Karpas-422 (cell line): ENCODE data around the gene C16orf92. TPM values are rescaled to one million over a fixed set of nuclear protein-coding genes. Genes with fewer than 3 reads are reported as not detected.

Experiments
- total RNA-seq: library from RNA; depleted of rRNA; stranded (reverse); fragments of >200 nt; shearing (Covaris generic); gene quantifications from 2 replicates; pipeline ENCODE4 v1.2.3, GENCODE V29; 2014; ENCODE audit warnings: low replicate concordance; rRNA removed

The C16orf92 gene
- total RNA-seq, 1 experiment from 2014 or later: not detected

Other genes starting within 250 kb of the C16orf92 start
- gene ZG16, start 244.9 kb upstream of the C16orf92 start, total RNA-seq: not detected in 2 replicates
- 75.4 and 105 TPM in 2 replicates for gene KIF22, start 232.4 kb upstream of the C16orf92 start, total RNA-seq
- 118 and 320 TPM in 2 replicates for gene MAZ, start 216.7 kb upstream of the C16orf92 start, total RNA-seq
- 0.87 and 3.5 TPM in 2 replicates for gene PRRT2, start 211.0 kb upstream of the C16orf92 start, total RNA-seq
- 25.4 and 69.2 TPM in 2 replicates for gene PAGR1, start 207.0 kb upstream of the C16orf92 start, total RNA-seq
- 7.8 and 25.7 TPM in 2 replicates for gene MVP, start 202.7 kb upstream of the C16orf92 start, total RNA-seq
- gene CDIPT, start 160.0 kb upstream of the C16orf92 start, total RNA-seq: 48.1 and 57.4 TPM in 2 replicates
- 0.04 TPM in 1 of 2 replicates, not detected in the other for gene SEZ6L2, start 123.6 kb upstream of the C16orf92 start, total RNA-seq
- gene ASPHD1, start 122.7 kb upstream of the C16orf92 start, total RNA-seq: 0.19 and 2.2 TPM in 2 replicates
- gene KCTD13, start 97.0 kb upstream of the C16orf92 start, total RNA-seq: 14.2 and 52.9 TPM in 2 replicates
- 120 and 128 TPM in 2 replicates for gene TMEM219, start 61.1 kb upstream of the C16orf92 start, total RNA-seq
- gene TAOK2, start 49.3 kb upstream of the C16orf92 start, total RNA-seq: 21.5 and 30.7 TPM in 2 replicates
- 9.6 and 22.1 TPM in 2 replicates for gene HIRIP3, start 27.6 kb upstream of the C16orf92 start, total RNA-seq
- 67.7 and 94.0 TPM in 2 replicates for gene INO80E, start 27.0 kb upstream of the C16orf92 start, total RNA-seq
- gene DOC2A, start 12.2 kb upstream of the C16orf92 start, total RNA-seq: not detected in 2 replicates
- 1.0 TPM in 1 of 2 replicates, not detected in the other for gene TLCD3B, start 8.1 kb downstream of the C16orf92 start, total RNA-seq
- gene ALDOA, start 42.6 kb downstream of the C16orf92 start, total RNA-seq: 1,486 and 1,797 TPM in 2 replicates
- 103 and 154 TPM in 2 replicates for gene PPP4C, start 52.8 kb downstream of the C16orf92 start, total RNA-seq
- 1.8 and 2.1 TPM in 2 replicates for gene TBX6, start 68.7 kb downstream of the C16orf92 start, total RNA-seq
- gene YPEL3, start 73.0 kb downstream of the C16orf92 start, total RNA-seq: 62.1 and 93.0 TPM in 2 replicates
- 2.1 and 3.3 TPM in 2 replicates for gene GDPD3, start 90.3 kb downstream of the C16orf92 start, total RNA-seq
- gene MAPK3, start 100.0 kb downstream of the C16orf92 start, total RNA-seq: 29.9 and 55.6 TPM in 2 replicates
- 362 and 820 TPM in 2 replicates for gene CORO1A, start 160.4 kb downstream of the C16orf92 start, total RNA-seq
- 98.5 and 166 TPM in 2 replicates for gene BOLA2B, start 170.5 kb downstream of the C16orf92 start, total RNA-seq
- 18.3 and 101 TPM in 2 replicates for gene SLX1A, start 170.7 kb downstream of the C16orf92 start, total RNA-seq
- 7.1 and 13.8 TPM in 2 replicates for gene SULT1A3, start 176.1 kb downstream of the C16orf92 start, total RNA-seq
- 0.58 and 9.1 TPM in 2 replicates for gene NPIPB13, start 225.3 kb downstream of the C16orf92 start, total RNA-seq